ENCODE measurements around the gene BTG2.

BTG2 gene

DNA sequence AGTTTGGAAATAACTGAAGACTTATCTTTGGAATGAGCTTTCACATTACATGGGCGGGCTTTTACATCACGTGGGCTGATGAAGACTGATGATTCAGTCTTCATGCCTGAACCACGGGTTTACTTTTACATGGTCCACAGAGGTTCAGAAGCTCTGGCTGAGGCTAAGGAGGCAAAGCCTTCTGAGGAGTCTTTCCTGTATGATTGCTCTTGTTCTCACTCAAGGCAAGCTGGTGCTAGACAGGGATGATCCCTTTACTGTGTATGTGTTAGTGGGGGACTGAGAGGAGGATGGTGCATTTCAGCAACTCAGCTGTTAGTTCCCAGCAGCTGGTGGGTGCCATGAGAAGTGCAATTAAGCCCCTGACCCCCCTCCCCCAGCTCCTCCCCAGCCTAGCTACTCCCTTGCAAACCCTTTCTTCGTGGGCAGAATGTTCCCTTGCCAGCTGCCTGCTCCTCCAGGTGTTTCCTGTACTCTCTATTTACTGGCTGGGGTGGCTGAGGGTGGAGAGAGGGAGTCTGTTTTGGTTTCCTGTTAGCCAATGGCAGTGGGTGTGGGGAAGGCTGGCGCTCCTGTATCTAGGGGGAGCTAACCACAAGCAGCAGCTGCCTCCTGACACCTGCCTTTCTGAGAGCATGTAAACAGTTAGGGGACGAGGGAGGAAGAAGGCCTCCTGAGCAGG is 15.4 kb downstream of the BTG2 start:
- DNase-seq = peak; percentile 96

DNA sequence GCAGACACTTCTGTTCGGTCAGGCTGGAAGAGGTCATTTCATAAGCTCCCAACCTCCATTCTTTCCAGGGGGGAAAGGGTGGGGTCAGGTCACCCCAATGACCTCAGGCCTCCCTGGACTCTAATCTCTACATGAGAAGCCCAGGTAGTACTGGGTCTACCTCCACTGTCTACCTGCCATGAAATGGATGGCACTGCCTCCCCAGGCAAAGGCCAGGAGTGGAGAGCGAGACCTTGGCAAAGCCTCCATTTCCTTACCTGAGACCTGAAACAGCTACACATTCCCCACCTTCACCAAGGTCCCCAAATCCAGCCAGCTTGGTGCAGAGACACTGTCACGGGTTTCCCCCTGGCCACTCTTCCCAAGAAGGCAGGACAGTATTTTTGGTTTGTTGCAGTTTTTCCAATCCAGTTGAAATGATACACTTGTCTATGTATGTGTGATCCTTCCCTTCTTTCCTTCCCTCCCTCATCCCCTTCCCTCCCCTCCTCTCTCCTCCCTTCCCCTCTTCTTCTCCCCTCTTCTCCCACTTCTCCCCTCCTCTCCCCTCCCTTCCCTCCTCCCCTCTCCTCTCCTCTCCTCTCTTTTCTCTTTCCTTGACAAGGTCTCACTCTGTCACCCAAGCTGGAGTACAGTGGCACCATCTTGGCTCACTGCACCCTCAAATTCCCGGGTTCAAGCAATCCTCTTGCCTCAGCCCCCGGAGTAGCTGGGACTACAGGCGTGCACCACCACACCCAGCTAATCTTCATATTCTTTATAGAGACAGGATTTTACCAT is 16.1 kb downstream of the BTG2 start:
- DNase-seq = no peak

DNA sequence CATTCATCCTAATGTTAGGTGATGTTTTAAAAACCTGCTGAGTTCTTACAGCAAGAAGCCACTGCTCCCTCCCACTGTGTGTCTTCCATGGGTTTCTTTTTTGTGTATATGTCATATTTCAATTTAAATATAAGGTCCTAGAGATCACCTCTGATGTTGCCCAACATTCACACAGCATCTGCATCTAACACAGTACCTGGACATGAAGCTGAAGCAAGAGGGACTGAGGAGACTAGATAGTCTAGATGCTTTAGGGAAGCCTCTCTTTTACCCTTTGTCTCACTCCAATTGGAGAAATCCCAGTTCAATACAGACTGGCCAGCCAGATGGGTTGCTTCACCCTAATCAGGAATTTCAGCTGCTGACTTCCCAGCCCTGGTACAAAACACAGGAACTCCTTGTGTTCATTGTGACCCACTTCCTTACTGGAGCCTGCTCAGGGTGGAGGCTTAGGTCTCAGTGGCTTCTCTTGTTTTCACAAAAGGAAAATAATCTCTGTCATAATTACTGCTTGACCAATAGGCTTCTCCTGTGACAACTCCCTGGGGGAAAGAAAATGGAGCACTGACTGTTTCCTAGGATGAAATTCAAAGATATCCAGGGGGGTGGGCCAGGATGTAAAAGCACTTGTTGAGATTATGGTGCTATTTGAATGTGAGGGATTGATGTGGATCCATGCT is 17.3 kb downstream of the BTG2 start:
- no peak for DNase-seq

DNA sequence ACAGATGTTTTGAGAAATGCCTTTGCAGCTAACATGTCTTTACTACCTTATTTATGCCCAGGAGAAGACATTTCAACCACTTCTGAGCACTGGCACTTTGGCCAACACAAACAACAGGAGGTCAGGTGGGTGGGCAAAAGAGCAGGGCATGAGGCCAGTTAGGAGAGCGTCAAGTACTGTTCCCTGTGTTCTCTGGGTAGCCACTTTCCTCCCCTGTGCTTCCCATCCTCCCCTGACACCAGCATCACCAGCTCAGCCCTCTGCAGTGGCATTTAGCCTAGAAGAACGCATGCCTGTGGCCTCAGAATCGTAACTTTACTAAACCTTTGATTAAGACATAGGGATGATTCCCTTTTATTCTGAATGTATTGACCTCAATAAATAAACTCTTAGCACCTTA is 18.3 kb downstream of the BTG2 start:
- no peak for DNase-seq

DNA sequence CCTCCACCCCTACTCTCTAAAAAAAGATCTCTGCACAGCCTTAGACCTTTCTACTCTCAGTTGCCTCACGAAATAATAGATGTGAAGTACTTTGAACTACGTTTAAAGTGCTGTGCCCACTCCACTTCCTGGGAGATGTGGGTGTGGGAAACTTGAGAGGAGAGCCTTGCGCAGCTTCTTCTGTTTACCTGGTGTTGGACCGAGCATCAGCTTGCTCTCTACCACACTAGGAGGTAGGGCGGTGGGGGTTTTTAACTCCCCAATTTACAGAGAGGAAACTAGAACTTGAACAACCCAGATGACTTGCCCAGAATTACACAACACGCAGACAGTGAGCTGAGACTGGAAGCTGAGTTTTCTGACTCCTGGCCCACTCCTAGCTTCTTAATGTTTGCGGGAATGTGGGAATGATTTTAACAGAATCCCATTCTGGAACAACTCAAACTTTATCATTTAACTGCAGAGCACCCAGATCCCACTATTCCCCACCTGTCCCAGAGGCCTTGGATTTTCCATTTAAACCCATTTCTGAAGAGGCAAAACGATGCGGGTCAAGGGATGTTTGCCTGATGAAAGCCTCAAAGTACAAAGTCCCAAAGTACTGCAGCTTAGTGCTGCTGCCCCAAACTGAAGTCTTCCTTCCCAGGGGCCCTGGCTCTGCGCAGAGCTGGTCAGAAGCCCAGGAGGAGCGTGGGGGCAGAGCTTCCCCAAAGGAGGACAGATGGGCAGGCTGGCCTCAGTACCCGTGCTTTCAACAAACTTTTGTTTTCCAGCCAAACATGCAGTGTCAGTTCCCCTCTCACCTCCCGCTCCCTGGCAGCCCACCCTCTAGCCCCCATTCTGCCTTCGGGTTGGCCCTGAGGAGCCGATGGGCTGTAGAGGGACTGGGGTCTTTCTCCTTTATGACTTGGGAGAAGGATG is 19.0 kb downstream of the BTG2 start:
- DNase-seq = no peak

DNA sequence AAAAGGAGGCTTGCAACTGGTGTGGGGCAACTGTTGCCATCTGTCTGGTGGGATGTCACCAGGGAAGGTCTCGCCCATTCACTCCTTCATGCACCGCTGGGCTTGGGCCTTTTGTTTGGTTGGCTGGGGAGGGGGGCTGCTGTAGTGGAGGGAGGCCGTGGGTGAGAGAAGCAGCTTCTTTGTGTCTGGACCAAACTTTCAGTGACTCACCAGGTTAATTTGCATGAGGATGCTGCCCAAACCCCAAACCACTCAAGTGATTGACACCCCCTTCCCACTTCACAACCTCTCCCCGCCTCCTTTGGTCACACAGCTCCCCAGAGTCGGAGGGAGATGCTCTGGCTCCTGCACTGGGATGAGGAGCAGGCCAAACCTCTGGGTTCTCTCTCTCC is 19.7 kb downstream of the BTG2 start:
- DNase-seq = no peak

DNA sequence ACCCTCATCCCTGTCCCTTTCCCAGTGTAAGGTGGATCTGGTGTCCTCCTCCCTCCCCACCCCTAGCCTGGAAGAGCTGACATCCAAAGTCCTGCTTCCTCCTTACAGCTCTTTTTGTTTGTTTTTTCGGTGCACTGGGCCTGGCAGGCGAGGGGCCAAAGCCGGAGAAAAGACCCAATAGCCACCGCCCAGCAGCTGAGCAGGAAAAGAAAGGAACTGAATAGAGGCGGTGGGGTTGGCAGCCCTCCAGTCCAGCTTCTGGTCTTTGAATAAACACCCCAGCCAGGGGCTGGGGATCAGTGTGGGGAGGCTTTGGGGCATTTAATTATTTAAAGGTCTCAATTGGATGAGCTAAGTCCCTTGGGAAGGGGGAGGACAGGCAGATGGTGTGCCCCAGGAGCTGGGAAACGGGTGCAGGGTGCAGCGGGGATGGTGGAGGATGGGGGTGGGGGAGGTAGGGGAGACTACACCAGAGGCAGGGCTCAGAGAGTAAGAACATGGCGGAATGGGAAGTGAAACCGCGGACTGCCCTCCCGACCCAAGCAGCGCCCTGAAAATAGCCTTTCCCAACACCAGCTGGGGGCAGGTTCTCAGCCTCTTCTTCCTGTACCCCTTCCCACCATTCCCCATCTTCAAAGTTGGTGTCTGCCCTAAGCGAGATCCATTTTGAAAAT is 20.2 kb downstream of the BTG2 start:
- peak; percentile 86 for DNase-seq

DNA sequence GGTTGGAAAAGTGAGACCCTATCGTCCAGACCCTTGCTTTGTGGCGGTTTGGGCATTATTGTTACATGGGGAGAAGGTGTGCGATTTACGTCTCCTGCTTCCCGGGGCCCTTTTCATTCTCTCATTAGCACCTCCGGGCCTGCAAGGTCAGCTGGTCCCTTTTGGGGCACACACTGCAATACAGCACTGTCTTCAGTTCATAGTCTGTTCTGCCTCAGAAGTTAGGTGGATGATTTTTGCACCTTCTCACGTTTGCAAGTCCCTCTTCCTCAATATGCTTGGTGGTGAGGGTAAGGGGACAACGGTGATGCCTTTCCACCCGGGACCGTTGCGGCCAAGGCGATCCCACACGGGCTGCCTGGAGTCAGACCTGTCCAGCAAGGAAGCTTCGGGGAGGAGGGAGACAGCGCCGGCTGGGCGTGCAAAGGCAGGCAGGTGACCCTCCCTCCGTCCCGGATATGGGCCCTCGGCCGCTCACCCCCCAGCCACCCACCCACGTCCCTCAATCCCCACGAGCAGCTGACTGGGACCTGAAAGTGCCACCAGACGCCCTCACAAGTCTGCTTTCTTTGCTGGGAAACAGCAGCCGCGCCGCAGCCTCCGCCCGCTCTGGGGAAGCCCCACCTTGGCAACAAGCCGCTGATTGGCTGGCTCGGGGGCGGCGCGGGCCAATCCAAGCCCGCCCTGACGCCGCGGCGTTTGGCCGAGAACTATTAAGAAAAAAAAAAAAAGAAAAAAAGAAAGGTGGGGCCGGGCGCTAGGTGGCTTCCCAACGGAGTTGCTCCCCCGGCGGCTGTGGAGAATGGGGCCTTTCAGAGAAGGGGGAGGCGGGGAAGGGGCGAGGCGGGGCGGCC is 21.7 kb downstream of the BTG2 start:
- DNase-seq = peak; percentile 94

DNA sequence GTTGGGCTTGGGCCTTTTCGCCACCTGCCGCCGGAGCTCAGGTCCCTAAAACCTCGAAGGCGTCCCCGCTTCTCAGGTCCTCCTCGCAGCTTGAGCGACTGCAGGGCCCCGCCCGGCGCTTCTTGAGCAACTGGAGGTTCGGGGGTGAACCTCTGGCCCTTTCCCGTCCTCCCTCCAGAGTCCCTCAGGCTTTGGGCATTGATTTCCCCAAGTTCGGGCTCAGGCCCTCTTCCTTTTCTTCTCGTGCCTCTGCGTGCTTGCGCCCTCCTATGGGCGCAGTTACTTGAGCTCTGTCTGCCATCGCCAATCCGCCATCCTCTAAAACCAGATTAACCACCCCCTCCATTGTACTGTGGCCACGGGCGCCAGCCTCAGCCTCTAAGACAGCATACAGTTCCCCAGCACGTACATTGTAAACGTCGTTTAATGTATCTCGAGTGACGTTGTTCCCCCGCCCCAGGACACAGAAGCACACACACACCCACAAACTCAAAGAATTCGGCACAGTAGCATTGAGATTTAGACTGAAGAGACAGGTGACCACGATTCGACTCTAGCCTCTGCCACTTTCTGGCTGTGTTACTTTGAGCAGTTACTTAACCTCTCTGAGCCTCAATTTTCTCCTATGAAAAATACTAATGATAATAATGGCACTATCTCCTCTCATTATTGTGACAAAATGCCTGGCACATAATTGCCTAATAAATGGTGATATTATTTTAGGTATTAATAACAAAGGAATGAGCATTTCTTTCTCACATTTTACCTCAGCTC is 22.6 kb downstream of the BTG2 start:
- DNase-seq = peak; percentile 69

DNA sequence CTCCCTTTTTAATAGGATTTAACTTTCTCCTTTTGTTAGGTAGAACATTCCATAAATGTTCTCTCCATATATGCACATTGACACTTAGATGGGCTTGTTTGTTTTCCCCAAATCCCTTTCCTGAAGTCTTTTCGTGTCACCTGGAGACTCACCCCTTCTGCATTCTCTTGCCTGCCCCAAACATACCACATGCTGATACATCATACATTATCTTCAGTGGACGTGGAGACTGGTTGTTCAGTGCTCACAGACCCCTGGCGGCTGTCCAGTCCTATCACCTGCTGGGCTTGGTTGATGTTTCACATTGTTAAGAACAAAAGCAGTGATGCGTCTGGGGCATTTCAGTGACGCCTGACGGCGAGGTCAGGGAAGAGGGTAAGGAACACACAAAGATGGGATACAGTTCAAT is 23.4 kb downstream of the BTG2 start:
- DNase-seq = peak; percentile 78

DNA sequence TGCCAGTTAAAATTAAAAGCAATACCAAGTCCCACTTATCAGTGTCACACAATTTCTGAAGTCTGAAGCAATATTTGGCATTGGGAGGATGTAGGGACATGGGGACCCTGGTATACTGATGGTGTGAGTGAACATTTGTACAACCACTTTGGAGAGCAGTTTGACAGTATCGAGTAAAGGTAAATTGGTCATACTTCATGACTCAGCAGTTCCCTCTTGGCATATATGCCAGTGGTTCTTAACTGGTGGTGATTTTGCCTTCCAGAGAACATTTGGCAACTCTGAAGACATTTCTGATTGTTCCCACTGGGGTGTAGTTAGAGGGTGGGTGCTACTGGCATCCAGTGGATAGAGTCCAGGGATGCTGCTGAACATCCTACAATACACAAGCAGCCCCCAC is 25.9 kb downstream of the BTG2 start:
- DNase-seq = no peak

DNA sequence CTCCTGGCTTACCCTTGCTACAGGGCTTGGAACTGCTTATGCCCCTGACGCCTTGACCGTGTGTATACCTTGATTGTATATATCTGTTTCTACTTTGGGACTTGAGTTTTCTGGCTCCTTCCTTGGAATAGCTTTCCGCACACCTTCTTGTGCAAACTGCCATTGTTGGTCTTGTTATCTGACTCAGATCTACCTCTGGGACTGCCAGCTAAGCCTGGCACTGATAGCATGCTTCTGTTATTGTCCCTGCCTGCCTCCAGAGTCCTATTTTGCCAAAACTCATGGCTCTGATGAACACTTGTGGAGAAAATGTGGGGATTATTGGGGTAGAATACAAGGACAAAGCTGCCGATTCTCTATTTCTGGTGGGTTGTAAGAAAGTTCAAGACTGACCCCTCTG is 30.2 kb downstream of the BTG2 start:
- DNase-seq = no peak

DNA sequence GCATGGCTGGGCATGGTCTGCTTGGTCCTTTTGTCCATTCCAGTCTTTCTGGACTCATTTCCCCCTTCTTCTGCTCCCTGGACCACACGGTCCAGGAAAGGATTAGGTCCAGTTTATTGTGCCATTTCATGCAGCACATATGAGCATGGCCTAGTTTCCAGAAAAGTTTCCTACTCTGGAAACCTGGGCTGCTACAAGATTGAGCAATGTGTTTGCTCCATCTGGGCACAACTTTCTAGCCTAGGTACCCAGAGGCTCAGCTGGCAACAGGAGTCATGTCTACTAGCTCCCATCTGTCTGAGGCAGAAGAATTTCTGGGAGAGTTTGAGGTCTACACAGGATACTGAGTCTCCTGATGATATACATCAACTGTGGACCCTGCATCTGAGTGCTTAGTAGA is 30.8 kb downstream of the BTG2 start:
- no peak for DNase-seq

DNA sequence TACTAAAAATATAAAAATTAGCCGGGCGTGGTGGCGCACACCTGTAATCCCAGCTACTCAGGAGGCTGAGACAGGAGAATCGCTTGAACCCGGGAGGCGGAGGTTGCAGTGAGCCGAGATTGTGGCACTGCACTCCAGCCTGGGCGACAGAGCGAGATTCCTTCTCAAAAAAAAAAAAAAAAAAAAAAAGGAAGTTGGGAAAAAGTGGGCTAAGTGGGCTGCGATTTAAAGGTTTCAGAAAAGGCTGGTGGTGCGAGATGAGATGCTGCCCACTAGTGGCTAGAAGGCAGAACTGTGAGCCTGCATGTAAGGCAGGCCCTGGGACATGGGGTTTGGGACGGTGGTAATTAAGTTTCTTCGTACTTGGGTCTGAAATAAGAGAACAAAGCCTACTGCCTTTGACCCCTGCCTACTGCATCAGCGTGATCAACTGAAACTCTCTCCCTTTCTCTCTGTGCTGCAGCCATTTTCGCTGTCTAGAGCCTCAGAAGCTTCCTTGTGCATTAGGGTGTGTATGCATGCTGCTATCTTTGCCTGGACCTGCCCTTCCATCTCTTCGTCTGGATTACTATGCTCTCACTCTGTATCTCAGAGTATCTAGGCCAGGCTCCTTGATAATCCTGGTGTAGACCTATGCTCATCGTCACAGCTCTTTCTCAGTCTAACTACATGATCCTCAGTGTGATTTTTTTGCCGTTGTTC is 33.2 kb downstream of the BTG2 start:
- peak; percentile 61 for DNase-seq

DNA sequence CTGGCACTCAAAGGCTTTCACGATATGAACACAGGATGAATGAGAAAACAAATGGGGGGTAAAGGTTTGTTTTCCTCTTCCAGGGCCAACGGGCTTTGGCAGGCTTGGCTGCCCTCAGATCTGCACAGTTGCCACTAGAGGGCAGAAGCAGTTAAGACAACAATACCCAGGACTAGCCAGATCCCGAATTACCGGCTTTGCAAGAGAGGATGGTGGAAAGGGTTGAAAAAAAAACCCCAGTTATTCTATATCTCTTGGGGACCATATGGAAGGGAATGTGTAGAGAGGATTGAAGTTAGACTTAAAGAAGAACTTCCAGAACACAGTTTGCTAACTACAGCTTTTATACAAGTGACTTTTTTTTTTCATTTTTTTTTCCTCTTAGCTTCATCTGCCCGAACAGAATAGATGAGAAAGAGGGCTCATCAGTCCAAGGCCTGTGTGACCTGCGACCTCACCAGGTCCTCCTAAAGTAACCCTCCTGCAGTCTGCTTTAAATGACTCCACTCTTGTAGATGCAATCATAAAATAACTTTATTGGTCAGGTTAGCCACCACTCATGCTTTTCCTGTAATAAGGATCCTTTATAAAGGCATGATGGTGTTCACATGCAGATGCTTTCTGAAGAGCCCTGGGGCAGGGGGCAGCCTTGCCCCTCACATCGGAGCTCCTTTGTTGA is 34.9 kb downstream of the BTG2 start:
- DNase-seq = peak; percentile 84

DNA sequence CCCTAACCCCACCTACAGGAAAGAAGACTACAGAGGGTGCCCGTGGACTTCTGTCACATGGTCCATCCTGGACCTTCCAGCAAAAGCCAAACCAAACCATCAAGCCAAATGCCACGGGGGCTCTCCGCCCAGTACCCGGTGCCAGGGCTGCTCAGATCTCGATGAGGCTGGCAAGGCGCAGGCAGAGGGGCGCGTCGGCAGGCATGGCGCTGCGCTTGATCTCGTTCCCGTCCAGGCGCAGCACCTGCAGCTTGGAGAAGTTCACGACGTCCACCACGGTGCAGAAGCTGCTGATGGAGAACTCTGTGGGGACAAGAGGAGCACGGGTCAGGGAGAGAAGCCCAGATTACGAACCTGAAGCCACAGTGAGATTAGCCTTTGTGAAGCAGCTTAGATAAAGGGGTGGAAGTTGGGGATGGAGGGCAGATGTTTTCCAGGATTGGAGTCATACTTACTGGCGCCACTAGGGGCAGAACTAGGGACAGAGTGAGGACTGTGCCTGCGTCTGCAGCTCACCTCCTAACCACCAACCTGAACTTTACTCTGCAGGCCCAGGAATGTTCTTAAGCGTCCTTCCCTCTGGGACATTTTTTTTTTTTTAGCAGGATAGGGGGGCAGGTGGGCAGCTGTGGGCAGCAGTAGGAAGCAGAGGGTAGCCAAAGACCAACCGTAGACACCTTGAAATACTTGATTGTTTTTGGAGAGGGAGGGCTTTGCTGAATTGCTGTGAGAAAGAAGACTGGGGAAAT is 37.0 kb downstream of the BTG2 start:
- peak; percentile 49 for DNase-seq

DNA sequence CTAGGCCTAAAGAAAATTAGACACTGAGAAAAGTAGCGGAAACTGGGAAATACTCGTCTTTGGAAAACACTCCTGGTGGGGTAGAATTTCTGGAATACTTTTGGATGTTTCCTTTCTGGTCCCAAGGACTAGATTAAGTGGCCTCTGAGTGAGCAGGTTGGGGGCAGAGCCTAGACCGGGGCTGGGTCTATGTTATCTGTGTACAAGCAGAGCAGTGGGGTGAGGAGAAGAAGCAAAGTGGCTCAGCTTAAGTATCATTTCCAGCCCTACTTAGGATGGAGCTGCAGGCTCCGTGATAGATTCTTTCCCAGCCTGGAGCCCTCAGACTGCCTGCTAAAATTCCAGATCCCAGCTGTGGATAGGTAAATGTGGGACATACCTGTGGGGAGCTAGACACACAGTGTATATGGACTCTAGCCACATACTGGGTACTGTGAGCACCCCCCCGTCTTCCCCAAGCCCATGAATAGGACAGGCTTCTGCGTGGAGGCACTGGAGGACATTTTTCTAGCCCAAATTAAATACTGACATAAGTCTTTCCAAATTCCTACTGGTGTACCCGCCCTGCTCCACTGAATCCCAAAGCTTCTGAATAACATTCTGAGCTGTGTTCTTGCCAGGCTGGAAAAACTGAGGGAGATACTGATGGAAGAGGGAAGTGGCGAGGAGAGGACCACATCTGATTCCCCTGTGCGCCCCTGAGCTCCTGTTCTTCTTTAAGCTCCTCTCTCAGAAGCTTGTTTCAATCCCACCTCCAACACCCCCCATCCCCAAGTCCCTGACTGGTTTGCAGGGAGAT is 38.8 kb downstream of the BTG2 start:
- no peak for DNase-seq

Data from NCI-H774 (cell line).